Measurements from ENCODE around the gene CACNA2D2.

CACNA2D2 gene

DNA sequence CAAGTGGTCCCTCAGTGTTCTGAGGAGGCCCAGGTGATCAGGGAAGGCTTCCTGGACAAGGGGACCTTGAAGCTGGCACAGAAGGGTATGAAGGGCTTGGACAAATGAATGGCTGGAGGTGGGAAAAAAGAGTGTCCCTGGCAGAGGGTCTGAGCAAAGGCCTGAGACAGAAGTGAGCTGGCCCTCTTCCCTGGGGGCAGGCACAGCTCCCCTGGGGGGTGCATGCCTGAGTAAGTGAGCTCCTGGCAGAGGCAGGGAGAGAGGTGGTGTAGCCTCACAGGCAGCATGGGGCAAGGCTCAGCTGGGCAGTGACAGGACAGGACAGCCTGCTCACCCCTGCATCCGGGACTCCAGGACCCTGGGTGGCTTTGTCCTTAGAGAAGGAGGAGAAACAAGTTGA is 5.4 kb upstream of the CACNA2D2 start:
- DNase-seq (ENCODE audit: low read depth in 1 of 2, low spot score in 1 of 2): no peak
- Histone ChIP-seq H3K27ac (replicated peaks) (no peak overlapping the region), H3K4me3 (replicated peaks; ENCODE audit: insufficient read depth, low read length) (no peak overlapping the region), H3K27me3 (ENCODE audit: insufficient read depth, poor library complexity, severe bottlenecking) (peaks cover 16% of the 10 kb centered on the region)
- TF ChIP-seq, protein P1, sequence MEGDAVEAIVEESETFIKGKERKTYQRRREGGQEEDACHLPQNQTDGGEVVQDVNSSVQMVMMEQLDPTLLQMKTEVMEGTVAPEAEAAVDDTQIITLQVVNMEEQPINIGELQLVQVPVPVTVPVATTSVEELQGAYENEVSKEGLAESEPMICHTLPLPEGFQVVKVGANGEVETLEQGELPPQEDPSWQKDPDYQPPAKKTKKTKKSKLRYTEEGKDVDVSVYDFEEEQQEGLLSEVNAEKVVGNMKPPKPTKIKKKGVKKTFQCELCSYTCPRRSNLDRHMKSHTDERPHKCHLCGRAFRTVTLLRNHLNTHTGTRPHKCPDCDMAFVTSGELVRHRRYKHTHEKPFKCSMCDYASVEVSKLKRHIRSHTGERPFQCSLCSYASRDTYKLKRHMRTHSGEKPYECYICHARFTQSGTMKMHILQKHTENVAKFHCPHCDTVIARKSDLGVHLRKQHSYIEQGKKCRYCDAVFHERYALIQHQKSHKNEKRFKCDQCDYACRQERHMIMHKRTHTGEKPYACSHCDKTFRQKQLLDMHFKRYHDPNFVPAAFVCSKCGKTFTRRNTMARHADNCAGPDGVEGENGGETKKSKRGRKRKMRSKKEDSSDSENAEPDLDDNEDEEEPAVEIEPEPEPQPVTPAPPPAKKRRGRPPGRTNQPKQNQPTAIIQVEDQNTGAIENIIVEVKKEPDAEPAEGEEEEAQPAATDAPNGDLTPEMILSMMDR (IDR thresholded peaks at IDR 0.05; ENCODE audit: insufficient read depth, low read length): no peak
- TF ChIP-seq, protein P2, sequence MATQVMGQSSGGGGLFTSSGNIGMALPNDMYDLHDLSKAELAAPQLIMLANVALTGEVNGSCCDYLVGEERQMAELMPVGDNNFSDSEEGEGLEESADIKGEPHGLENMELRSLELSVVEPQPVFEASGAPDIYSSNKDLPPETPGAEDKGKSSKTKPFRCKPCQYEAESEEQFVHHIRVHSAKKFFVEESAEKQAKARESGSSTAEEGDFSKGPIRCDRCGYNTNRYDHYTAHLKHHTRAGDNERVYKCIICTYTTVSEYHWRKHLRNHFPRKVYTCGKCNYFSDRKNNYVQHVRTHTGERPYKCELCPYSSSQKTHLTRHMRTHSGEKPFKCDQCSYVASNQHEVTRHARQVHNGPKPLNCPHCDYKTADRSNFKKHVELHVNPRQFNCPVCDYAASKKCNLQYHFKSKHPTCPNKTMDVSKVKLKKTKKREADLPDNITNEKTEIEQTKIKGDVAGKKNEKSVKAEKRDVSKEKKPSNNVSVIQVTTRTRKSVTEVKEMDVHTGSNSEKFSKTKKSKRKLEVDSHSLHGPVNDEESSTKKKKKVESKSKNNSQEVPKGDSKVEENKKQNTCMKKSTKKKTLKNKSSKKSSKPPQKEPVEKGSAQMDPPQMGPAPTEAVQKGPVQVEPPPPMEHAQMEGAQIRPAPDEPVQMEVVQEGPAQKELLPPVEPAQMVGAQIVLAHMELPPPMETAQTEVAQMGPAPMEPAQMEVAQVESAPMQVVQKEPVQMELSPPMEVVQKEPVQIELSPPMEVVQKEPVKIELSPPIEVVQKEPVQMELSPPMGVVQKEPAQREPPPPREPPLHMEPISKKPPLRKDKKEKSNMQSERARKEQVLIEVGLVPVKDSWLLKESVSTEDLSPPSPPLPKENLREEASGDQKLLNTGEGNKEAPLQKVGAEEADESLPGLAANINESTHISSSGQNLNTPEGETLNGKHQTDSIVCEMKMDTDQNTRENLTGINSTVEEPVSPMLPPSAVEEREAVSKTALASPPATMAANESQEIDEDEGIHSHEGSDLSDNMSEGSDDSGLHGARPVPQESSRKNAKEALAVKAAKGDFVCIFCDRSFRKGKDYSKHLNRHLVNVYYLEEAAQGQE (IDR thresholded peaks at IDR 0.05; ENCODE audit: insufficient replicate concordance, low read depth): no peak
- no peak for TF ChIP-seq GABPA (IDR thresholded peaks at IDR 0.05; ENCODE audit: low read depth)
- TF ChIP-seq SPI1 (IDR thresholded peaks at IDR 0.05; ENCODE audit: borderline replicate concordance, low read depth): no peak
- TF ChIP-seq POLR2AphosphoS5 (IDR thresholded peaks at IDR 0.05; ENCODE audit: low read depth): no peak

DNA sequence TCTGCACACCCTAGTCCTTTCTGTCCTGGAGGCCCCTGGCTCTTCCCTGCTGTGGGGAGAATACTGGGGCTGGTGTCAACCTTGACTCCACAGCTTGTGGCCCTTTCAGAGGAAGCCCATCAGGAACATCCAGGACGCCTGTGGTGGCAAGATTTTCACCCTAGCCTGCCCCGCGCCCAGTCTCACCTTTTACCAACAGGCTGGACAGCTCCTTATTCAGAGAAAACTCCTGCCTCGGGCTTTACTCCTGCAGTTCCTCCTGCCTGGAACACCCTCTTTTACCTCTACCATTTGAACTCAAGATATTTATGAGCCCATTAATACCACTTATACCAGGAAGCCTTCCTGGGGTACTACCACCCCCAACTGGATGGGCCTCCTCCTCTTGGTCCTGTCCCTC is 2.7 kb upstream of the CACNA2D2 start:
- Histone ChIP-seq H3K27ac (replicated peaks) (no peak overlapping the region), H3K4me3 (replicated peaks; ENCODE audit: insufficient read depth, low read length) (no peak overlapping the region), H3K27me3 (ENCODE audit: insufficient read depth, poor library complexity, severe bottlenecking) (peaks cover 30% of the 10 kb centered on the region)
- TF ChIP-seq, protein P2 (IDR thresholded peaks at IDR 0.05; ENCODE audit: insufficient replicate concordance, low read depth): peak; percentile 75
- no peak for TF ChIP-seq GABPA (IDR thresholded peaks at IDR 0.05; ENCODE audit: low read depth)
- no peak for TF ChIP-seq POLR2AphosphoS5 (IDR thresholded peaks at IDR 0.05; ENCODE audit: low read depth)
- TF ChIP-seq, protein P1 (IDR thresholded peaks at IDR 0.05; ENCODE audit: insufficient read depth, low read length): no peak
- no peak for TF ChIP-seq SPI1 (IDR thresholded peaks at IDR 0.05; ENCODE audit: borderline replicate concordance, low read depth)
- no peak for DNase-seq (ENCODE audit: low read depth in 1 of 2, low spot score in 1 of 2)

DNA sequence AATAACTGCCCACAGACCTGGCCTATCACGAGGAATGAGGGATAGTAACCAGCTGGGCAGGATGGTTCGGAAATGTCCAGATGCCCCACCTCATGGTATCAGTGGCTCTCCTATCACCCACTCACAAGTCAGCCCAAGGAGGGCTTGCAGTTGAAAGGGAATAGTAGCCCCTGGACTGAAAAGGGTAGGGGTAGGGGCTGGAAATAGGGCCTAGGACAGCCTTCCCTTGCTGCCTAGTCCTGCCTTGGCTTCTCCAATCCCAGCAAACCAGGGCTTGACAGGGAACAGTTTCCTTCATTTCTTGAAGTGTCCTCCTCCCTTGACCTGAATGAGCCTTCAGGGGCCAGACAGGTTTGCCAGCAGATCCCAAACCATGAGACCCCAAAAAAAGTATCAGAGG is 1.2 kb upstream of the CACNA2D2 start:
- Histone ChIP-seq H3K27me3 (ENCODE audit: insufficient read depth, poor library complexity, severe bottlenecking) (peaks cover 34% of the 10 kb centered on the region), H3K27ac (replicated peaks) (no peak overlapping the region), H3K4me3 (replicated peaks; ENCODE audit: insufficient read depth, low read length) (no peak overlapping the region)
- TF ChIP-seq POLR2AphosphoS5 (IDR thresholded peaks at IDR 0.05; ENCODE audit: low read depth): no peak
- no peak for TF ChIP-seq SPI1 (IDR thresholded peaks at IDR 0.05; ENCODE audit: borderline replicate concordance, low read depth)
- TF ChIP-seq, protein P1 (IDR thresholded peaks at IDR 0.05; ENCODE audit: insufficient read depth, low read length): no peak
- TF ChIP-seq GABPA (IDR thresholded peaks at IDR 0.05; ENCODE audit: low read depth): no peak
- TF ChIP-seq, protein P2 (IDR thresholded peaks at IDR 0.05; ENCODE audit: insufficient replicate concordance, low read depth): no peak
- DNase-seq (ENCODE audit: low read depth in 1 of 2, low spot score in 1 of 2): no peak
